Measurements from ENCODE around the gene ADARB2.

The ADARB2 gene

DNA sequence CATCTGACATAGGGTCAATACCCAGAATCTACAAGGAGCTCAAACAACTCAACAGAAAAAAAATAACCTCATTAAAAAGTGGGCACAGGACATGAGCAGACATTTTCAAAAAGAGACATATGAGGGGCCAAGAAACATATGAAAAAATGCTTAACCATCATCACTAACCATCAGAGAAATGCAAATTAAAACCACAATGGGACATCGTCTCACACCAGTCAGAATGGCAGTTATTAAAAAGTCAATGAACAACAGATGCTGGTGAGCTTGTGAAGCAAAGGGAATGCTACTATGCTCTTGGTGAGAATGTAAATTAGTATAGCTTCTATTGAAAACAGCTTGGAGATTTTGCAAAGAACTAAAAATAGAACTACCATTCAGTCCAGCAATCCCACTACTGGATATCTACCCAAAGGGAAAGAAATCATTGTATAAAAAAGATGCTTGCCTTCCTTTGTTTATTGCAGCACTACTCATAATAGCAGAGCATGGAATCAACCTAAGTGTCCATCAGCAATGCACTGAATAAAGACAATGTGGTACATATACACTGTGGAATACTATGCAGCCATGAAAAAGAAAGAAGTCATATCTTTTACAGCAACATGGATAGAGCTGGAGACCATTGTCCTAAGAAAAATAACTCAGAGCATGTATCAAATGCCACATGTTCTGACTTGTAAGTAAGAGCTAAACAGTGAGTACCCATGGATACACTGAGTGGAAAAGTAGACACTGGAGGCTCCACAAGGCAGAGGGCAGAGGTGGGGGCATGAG, 139.8 kb downstream of the ADARB2 start:
- TF ChIP-seq CTCF (IDR thresholded peaks at IDR 0.05; ENCODE audit: low read depth, low read length) = no peak
- Histone ChIP-seq H3K4me3 (ENCODE audit: low read depth, low read length) (no peak overlapping the region), H3K27me3 (no peaks in the 10 kb centered on the region), H3K4me1 (no peaks in the 10 kb centered on the region), H3K9me3 (no peaks in the 10 kb centered on the region), H3K36me3 (no peaks in the 10 kb centered on the region)
- DNase-seq = no peak

- Histone ChIP-seq H3K27me3 (no peaks in the 10 kb centered on the region), H3K9me3 (no peaks in the 10 kb centered on the region), H3K36me3 (no peaks in the 10 kb centered on the region), H3K4me1 (no peaks in the 10 kb centered on the region), H3K4me3 (ENCODE audit: low read depth, low read length) (no peak overlapping the region)
- no peak for TF ChIP-seq CTCF (IDR thresholded peaks at IDR 0.05; ENCODE audit: low read depth, low read length)
- no peak for DNase-seq
Measured at GRCh38 chr10:1596482-1597099, 140.7 kb downstream of the ADARB2 start.

DNA sequence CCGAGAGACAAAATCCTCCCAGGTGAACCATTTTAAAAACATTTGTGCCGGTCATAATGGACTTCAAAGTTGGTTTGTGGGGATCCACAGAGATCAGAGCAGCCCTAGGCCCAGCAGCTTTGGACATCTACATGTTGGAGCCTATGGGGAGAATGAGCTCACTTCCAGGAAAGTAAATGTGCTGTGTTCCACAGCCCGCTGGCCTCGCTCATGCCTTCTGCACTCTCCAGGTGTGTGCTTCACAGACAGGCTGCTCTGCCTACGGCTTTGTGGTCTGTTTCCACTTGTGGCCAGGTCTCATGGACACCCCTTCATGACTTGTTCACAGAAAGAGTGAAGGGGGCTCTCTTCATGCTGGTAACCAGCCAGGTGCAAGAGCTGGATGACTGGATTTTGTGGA, 141.6 kb downstream of the ADARB2 start:
- H3K4me1 ChIP-seq = no peaks in the 10 kb centered on the region
- no peaks in the 10 kb centered on the region for H3K36me3 ChIP-seq
- no peak for TF ChIP-seq CTCF (IDR thresholded peaks at IDR 0.05; ENCODE audit: low read depth, low read length)
- H3K27me3 ChIP-seq = no peaks in the 10 kb centered on the region
- no peak for DNase-seq
- no peaks in the 10 kb centered on the region for H3K9me3 ChIP-seq
- no peak overlapping the region for H3K4me3 ChIP-seq (ENCODE audit: low read depth, low read length)

DNA sequence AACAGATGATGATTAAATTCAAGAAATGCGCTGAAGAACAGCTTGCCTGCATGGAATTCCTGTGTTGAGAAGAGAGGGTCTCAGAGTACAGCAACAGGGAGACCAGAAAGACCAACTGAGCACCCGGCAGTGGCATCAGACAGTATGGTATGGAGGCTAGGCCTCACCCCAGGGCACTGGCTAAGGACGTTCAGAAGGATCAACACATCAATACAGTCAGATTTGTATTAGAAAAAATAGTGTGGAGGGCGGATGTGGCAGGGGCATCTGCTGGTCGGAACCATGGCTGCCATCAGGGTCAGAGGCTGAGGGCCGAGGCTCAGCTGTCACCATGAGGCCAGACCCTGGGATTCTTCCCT, 142.1 kb downstream of the ADARB2 start:
- Histone ChIP-seq H3K36me3 (no peaks in the 10 kb centered on the region), H3K27me3 (no peaks in the 10 kb centered on the region), H3K4me3 (ENCODE audit: low read depth, low read length) (no peak overlapping the region), H3K9me3 (no peaks in the 10 kb centered on the region), H3K4me1 (no peaks in the 10 kb centered on the region)
- TF ChIP-seq CTCF (IDR thresholded peaks at IDR 0.05; ENCODE audit: low read depth, low read length) = no peak
- no peak for DNase-seq

- H3K36me3 ChIP-seq = no peaks in the 10 kb centered on the region
- no peaks in the 10 kb centered on the region for H3K4me1 ChIP-seq
- TF ChIP-seq CTCF (IDR thresholded peaks at IDR 0.05; ENCODE audit: low read depth, low read length) = no peak
- H3K27me3 ChIP-seq = no peaks in the 10 kb centered on the region
- H3K9me3 ChIP-seq = no peaks in the 10 kb centered on the region
- no peak for DNase-seq
- no peak overlapping the region for H3K4me3 ChIP-seq (ENCODE audit: low read depth, low read length)
Measured at GRCh38 chr10:1594372-1595241, 142.7 kb downstream of the ADARB2 start.

Data from BE2C (cell line).